Gastrocnemius medialis (tissue), 4 donors: ENCODE results near the gene RHOF.

Experiments used
- CTCF ChIP-seq, 5 experiments: fragments of 450-650 bp in 3 of 5; fragments of 200-600 bp in 2 of 5; sonication (generic) in 2 of 5; IDR thresholded peaks in 4 of 5; conservative IDR thresholded peaks in 1 of 5; 1 replicate in 4 of 5; 2 replicates in 1 of 5; pipeline ENCODE4 v1.5.1; 2016 to 2019; ENCODE audit warnings: antibody characterized with exemption in 5 of 5, mild to moderate bottlenecking in 3 of 5, moderate library complexity in 3 of 5
- POLR2A ChIP-seq, 2 donors: fragments of 450-650 bp; IDR thresholded peaks; one replicate each; pipeline ENCODE4 v1.6.1; 2017; ENCODE audit warnings: antibody characterized with exemption in 2 of 2, mild to moderate bottlenecking in 2 of 2, moderate library complexity in 2 of 2

GRCh38 chr12:121799156-121799841, 5.8 kb upstream of the RHOF start:
- peak in 1 of 5 experiments; percentile 27 for TF ChIP-seq CTCF (IDR thresholded peaks at IDR 0.05 in 4 of 5, conservative IDR thresholded peaks at IDR 0.05 in 1 of 5)
- TF ChIP-seq POLR2A (IDR thresholded peaks at IDR 0.05): peak; percentile 87 to 91
